ENCODE measurements around the gene DCAF12L2.
"Not testable (repeated sequence)": the region's sequence is repeated elsewhere in the genome, so short reads cannot be mapped to it uniquely, and the experiment has no call there.

DCAF12L2 gene

GRCh38 chrX:126165721-126166461, at the start of gene DCAF12L2:
Gene DCAF12L2 (minus strand): TSS chrX:126166289. CDS start chrX:126165924, 365 bp downstream.
- DNase-seq = no peak

DNA sequence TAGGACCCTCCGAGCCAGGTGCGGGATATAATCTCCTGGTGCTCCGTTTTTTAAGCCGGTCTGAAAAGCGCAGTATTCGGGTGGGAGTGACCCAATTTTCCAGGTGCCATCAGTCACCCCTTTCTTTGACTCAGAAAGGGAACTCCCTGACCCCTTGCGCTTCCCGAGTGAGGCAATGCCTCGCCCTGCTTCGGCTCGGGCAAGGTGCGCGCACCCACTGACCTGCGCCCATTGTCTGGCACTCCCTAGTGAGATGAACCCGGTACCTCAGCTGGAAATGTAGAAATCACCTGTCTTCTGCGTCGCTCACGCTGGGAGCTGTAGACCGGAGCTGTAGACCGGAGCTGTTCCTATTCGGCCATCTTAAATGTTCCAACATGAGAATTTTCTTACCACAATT, 24.8 kb upstream of the DCAF12L2 start:
- DNase-seq = not testable (repeated sequence)

DNA sequence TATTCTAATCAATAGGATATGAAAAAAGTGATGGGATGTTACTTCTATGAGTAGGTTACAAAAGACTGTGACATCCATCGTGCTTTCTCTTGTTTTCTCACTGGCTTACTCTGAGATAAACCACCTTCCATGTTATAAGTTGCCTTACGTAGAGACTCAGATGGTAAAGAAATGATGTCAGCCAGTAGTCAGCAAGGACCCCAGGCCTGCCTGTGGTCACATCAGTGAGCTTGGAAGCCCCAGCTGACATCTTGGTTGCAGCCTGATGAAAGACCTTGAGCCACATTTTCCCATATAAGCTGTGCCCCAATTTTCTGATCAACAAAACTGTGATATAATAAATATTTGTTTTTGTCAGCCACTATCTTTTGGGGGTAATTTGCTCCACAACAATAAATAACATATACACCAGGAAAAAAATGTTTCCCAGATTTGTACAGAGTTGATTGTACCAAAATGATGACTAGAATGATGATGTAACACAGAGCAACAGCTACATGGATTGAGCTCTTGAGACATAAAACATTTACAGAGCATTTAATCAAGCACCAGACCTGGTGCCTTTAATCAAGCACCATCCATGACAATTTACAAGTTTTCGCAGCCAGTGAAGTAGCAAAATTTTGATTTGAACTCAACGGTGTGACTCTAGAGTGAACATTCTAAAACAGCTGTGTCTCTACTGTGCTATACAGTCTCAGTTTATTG, 11.2 kb upstream of the DCAF12L2 start:
- no peak for DNase-seq

DNA sequence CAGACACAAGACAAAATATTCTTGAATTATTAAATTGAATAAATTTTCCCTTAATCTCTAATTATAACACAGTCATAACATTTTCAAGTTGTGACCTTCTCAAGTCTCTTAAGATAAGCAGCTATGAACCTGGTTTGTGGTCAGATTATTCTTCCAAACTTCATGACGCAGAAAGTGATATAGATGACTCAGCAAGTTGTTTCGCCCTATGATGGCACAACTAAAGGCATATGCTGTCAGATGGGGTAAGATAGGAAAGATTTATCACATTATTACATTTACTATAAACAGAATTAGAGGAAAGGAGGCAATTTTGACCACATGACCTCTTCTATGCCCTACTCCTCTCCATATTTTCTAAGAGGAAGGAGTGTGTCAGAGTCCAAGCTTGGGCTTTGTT, 4.6 kb upstream of the DCAF12L2 start:
- no peak for DNase-seq

DNA sequence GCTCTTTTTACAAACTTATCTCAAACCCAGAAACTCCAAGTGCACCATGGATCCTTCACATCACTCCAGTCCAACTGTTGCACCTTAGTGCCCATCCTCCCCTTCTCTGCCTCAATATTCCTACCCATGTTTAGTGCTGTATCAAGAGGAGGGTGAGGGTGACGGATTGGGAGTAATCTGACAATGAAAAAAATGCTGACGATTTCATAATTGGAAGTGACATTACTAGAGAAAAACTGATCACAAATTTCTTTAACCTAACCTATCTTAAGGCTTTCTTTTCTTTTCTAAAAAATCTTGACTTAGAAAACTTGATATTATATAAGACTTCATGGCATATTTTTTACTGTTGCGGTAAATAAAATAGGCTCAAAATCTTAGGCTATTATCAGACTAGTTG, 1.5 kb upstream of the DCAF12L2 start:
- no peak for DNase-seq

- no peak for DNase-seq
Observed at GRCh38 chrX:126165401-126165720, 728 bp downstream of the DCAF12L2 start.

- no peak for DNase-seq
Observed at GRCh38 chrX:126164689-126165400, 1.2 kb downstream of the DCAF12L2 start.

DNA sequence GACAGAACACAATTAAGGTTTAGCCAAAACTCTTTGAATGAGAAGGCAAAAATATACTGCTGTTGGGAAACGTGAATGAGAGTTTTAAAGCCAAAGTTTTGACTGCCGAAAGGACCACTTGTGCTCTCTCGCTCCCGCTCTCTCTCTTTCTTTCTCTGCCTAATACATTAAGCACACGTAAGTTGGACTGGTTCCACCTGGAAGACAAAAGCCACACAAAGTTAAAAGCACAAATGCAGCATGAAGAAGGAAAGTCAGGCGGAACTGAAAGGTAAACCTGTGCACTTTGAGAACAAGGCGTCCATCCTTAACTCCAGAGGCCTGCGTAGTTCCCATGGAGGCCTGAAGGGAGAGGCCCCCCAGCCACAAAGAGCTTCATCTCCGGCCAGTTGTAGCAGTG, 1.9 kb downstream of the DCAF12L2 start:
- no peak for DNase-seq

- no peak for DNase-seq
Observed at GRCh38 chrX:126141014-126141413, 25.1 kb downstream of the DCAF12L2 start.

DNA sequence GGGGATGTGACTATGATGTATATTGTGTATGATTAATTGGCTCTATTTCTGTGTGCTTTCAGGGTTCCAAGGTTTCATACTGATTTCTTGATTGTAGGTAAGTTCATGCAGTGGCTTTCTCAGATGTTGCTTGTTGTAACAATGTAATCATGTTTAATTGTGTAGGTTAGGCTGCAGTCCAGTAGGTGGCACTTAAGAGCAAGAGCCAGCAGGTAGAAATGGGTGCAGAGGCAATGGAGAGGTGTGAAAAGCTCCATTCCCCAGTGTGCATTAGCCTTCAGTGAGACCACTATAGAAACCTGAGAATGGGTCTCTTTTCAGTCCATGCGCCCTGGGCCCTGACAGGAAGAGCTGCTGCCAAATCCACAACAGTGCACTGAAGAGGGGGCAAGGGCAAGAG, 28.2 kb downstream of the DCAF12L2 start:
- DNase-seq = no peak

- DNase-seq = no peak
Observed at GRCh38 chrX:126124721-126125120, 41.4 kb downstream of the DCAF12L2 start.

All from NCI-H524 treated with DMSO at 0.1 percent for 48 hours (cell line).